HG03103 (cell line): ENCODE data around the gene UGT8.
"Not testable (repeated sequence)": the region's sequence is repeated elsewhere in the genome, so short reads cannot be mapped to it uniquely, and the experiment has no call there.

ENCODE experiments used
- ATAC-seq: cut with Tn5 transposase; IDR thresholded peaks from one replicate; pipeline ENCODE4 v1.9.1; 2021; ENCODE audit warnings: low read depth; ENCODE audit not compliant: unreplicated experiment

The UGT8 gene

GRCh38 chr4:114603497-114603896 lies 4.9 kb downstream of the UGT8 start:
- ATAC-seq = peak; percentile 94

DNA sequence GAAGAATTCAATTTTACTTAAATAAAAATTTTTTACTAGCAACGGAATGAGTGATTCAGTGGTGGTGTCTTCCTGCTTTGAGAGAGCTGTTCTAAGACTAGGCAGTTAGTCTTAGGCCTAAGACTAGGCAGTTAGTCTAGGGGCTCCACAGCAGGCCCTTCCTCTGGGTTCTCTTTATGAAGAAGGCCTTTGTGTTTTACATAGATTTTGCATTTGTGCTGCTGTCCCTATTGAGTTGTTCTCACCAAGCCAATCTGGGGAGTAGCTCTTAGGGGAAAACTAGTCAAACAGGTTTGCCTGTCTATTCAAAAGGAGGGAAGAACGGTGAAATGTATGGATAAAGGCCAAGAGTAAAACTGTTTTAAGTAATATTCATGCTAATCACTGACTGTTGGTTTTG lies 7.6 kb downstream of the UGT8 start:
- ATAC-seq = no peak

DNA sequence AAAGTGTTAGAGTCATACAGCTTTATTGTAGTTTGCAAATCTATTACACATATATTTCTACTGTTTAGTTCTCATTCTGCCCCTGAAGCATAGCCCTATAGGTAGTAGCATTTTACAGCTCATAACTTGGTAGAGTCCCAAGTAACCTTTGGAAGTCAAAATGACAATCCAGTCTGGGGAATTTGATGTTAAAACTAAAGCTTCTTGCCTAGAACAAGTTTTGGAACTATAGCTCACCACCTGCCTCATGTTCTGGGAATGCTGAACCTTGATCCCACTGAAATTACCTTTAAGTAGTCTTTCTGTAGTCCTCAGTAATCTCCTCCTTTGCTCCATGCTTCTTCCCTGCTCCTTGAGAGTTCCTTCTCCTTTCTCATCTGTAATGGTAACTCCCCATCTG lies 8.4 kb downstream of the UGT8 start:
- no peak for ATAC-seq

DNA sequence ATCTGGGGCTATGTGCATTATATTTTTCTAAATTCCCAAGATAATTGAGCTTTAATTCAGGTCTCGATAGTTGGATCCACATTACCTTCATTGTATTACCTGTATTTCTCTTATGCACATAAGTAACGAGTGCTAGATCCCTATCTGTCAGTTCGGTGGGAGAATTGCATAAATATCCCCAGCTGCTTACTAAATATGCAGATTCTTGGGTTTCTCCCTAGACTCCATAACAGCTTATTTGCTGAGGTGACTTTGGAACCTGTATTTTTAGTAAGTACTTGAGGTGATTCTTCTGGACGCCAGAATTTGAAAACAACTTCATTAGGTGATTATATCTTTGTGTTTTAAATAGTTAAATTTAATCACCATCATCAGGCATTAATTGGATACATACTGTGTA lies 15.0 kb downstream of the UGT8 start:
- ATAC-seq = no peak

GRCh38 chr4:114615435-114615834 lies 16.8 kb downstream of the UGT8 start:
- ATAC-seq = no peak

DNA sequence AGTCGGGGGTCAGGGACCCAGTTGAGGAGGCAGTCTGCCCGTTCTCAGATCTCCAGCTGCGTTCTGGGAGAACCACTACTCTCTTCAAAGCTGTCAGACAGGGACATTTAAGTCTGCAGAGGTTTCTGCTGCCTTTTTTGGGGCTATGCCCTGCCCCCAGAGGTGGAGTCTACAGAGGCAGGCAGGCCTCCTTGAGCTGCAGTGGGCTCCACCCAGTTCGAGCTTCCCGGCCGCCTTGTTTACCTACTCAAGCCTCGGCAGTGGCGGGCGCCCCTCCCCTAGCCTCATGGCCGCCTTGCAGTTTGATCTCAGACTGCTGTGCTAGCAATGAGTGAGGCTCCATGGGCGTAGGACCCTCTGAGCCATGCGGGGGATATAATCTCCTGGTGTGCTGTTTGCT lies 17.4 kb downstream of the UGT8 start:
- not testable (repeated sequence) for ATAC-seq

GRCh38 chr4:114626196-114626595 lies 27.6 kb downstream of the UGT8 start:
- ATAC-seq = no peak

- ATAC-seq = no peak
These were observed 37.8 kb downstream of the UGT8 start for GRCh38 chr4:114636192-114636935.

DNA sequence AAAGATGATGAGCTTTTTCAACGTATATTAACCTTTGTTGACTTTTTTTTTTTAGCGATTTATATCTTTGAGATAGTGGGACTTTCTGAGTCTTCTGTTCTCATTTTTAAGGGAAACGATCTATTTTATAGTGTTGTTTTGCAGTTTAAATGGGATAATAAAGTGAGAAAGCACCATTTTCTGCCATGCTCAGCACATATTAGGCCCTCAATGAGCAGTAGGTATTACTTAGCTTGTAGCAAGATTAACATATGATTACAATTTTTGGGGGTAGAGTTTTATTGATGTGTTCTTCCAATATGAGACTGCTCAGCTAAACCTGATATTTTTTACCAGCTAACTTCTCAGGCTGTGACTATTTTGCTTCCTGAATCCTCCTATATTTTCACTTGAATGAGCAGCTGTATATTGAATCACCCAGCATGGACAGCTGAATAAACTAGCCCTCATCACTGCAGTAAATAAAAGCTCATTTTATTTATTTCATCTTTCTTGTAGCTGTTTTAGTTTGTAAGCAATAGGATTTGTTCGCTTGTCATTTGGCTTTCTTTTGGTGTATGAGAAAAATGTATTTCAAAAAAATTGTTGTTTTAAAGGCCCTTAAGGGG lies 43.7 kb downstream of the UGT8 start:
- no peak for ATAC-seq

DNA sequence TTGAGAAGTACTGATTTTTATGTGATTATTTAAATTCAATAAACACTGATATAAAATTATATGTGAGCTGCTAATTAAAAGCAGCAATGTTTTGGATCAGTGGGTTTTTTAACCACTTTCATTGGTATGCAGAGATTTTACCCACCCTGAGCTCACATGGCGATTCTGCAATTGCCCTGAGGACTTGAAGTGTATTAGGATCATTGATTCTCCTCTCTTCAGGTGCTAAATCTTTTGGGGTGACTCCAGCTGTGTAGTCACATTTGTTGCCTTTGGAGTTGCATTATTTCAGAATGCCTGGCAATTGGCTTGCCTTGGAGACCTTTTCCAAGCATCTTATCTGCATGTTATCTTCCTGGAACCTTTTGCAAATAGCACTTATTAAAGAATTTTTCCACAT lies 51.3 kb downstream of the UGT8 start:
- no peak for ATAC-seq

DNA sequence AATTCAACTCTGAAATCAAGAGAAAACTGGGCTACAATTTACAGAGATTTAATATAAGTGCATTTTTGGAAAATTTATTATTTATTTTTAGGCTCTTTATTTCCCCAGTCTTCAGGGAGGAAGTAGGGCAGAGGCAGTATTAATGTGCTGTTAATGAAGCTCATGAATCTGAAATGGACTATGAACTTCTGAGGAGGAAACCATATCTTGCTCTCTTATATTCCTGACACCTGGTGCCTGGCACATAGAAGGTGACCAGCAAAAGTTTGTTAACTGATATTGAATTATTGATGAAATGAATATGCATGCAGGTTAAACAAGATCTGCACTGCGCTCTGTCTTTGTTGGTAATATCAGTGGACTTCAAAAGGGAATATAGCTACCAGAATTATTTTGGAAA lies 55.1 kb downstream of the UGT8 start:
- ATAC-seq = no peak

GRCh38 chr4:114654592-114654991 lies 56.0 kb downstream of the UGT8 start:
- no peak for ATAC-seq

DNA sequence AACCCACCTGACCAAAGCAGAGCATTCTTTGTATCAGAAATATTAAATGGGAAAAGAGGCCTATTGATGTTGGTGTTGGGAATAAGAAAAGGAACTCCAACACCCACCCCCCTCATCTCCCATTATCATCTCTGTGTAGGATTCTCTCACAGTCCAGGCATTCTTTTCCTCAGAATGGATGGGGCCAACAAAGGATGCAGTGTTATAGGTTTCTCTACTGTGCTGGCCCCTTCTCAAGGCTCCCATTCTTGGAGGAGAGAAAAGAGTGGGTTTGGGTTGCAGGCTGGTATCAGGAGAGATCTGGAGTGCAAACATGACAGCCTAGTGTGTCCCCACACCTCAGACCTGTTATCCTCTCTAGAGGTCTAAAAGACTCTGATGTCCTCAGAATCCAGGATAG lies 59.6 kb downstream of the UGT8 start:
- no peak for ATAC-seq

DNA sequence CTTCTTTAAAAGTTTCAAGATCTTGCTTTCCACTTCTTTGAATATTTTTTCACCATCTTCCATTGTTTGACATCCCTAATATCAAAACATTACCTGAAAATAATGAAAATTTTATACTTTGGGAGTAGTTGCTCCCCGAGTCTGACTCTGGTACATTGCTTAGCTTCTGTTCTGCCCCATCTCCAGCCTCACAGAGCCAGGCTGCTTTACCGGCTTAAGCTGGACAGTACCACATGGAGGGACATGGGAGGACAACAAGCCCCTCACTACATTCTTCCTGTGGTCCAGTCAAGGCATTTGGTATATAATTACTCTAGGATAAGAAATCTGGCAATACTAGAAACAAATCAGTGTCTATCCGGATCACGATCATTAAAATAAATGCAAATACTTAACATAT lies 60.2 kb downstream of the UGT8 start:
- no peak for ATAC-seq

GRCh38 chr4:114659386-114660008 lies 60.9 kb downstream of the UGT8 start:
- ATAC-seq = peak; percentile 96

GRCh38 chr4:114663083-114663482 lies 64.5 kb downstream of the UGT8 start:
- no peak for ATAC-seq

GRCh38 chr4:114668577-114668976 lies 70.0 kb downstream of the UGT8 start:
- no peak for ATAC-seq

DNA sequence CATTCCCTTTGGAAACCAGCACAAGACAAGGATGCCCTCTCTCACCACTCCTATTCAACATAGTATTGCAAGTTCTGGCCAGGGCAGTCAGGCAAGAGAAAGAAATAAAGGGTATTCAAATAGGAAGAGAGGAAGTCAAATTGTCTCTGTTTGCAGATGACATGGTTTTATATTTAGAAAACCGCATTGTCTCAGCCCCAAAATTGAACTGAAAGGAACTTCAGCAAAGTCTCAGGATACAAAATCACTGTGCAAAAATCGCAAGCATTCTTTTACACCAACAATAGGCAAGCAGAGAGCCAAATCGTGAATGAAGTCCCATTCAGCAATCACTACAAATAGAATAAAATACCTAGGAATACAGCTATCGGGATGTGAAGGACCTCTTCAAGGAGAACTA lies 72.1 kb downstream of the UGT8 start:
- peak; percentile 74 for ATAC-seq

DNA sequence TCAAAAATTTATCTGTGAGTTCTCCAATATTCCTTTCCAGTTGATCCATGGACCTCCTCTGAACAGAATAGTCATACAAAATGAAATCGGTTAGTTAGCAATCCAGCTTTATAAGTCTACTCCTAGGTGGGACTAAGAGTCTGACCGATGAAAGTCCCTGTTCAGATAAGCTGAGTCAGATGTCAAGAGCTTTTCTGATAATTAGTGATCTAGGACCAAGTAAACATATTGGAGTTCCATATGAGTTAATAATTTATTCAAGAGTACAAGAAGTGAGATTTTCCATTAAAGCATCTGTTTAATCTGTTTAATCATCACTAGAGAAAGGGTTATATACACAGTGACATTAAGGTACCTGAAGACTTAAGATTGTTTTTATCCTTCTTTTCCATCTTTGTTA lies 74.7 kb downstream of the UGT8 start:
- ATAC-seq = no peak

- ATAC-seq = no peak
These were observed 75.5 kb downstream of the UGT8 start for GRCh38 chr4:114674080-114674479.

DNA sequence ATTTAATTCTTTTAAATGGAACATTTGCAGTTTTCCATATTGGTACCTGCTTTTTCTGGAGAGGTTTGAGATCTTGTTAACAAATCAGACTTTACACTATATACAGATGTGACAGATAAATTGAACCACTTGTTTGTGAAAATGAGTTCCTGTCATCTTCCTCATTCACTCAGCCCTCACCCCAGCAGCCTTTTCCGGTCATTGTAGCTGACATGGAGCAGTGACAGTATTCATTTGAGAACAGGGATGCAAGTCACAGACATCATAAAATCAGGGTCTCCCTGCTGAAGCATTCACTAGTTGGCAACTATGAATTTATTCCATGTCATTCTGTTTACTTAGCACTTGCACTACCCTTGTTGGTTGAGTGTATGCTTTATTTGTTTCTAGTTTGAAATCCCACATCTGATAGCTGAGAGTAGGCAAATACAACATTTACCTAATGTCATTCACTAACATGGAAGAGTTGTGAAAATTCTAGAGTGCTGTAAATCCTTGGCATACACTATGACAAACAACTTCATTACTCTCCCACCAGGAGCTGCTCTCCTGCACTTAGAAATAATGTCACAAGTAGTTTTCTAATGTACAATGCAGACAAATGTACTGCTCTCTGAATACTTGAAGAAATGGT lies 78.9 kb downstream of the UGT8 start:
- ATAC-seq = no peak

- ATAC-seq = no peak
These were observed 85.9 kb downstream of the UGT8 start for GRCh38 chr4:114684462-114684861.
